ENCODE measurements around the gene DNAJA1. TPM values are rescaled to one million over a fixed set of nuclear protein-coding genes. Genes with fewer than 3 reads are reported as not detected.

Gene DNAJA1
- total RNA-seq, 1 donor from 2014 or later = 125 TPM

GRCh38 chr9:33048054-33048465 is 23.0 kb downstream of the DNAJA1 start:
- peaks cover 8% of the 10 kb centered on the region for H3K4me1 ChIP-seq
- no peaks in the 10 kb centered on the region for H3K27me3 ChIP-seq
- no peak for ATAC-seq
- peaks cover 70% of the 10 kb centered on the region for H3K36me3 ChIP-seq
- no peak for DNase-seq
- H3K9me3 ChIP-seq = no peaks in the 10 kb centered on the region
- no peak overlapping the region for H3K27ac ChIP-seq
- intact Hi-C loops (cut with DNase I) = no loop called here
- no peak overlapping the region for H3K4me3 ChIP-seq
- TF ChIP-seq, protein P1, sequence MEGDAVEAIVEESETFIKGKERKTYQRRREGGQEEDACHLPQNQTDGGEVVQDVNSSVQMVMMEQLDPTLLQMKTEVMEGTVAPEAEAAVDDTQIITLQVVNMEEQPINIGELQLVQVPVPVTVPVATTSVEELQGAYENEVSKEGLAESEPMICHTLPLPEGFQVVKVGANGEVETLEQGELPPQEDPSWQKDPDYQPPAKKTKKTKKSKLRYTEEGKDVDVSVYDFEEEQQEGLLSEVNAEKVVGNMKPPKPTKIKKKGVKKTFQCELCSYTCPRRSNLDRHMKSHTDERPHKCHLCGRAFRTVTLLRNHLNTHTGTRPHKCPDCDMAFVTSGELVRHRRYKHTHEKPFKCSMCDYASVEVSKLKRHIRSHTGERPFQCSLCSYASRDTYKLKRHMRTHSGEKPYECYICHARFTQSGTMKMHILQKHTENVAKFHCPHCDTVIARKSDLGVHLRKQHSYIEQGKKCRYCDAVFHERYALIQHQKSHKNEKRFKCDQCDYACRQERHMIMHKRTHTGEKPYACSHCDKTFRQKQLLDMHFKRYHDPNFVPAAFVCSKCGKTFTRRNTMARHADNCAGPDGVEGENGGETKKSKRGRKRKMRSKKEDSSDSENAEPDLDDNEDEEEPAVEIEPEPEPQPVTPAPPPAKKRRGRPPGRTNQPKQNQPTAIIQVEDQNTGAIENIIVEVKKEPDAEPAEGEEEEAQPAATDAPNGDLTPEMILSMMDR (IDR thresholded peaks at IDR 0.05) = no peak

GRCh38 chr9:33049680-33050361 is 24.7 kb downstream of the DNAJA1 start:
- Histone ChIP-seq H3K4me3 (no peak overlapping the region), H3K4me1 (no peaks in the 10 kb centered on the region), H3K9me3 (no peaks in the 10 kb centered on the region), H3K27ac (no peak overlapping the region), H3K27me3 (no peaks in the 10 kb centered on the region), H3K36me3 (peaks cover 87% of the 10 kb centered on the region)
- DNase-seq = no peak
- intact Hi-C loops (cut with DNase I) = no loop called here
- no peak for ATAC-seq
- TF ChIP-seq, protein P1 (IDR thresholded peaks at IDR 0.05) = no peak

- Histone ChIP-seq H3K27ac (no peak overlapping the region), H3K36me3 (peaks cover 93% of the 10 kb centered on the region), H3K9me3 (no peaks in the 10 kb centered on the region), H3K4me1 (no peaks in the 10 kb centered on the region), H3K4me3 (no peak overlapping the region), H3K27me3 (no peaks in the 10 kb centered on the region)
- ATAC-seq (peak; percentile 50), DNase-seq (no peak)
- TF ChIP-seq, protein P1 (IDR thresholded peaks at IDR 0.05) = no peak
- intact Hi-C loops (cut with DNase I) = no loop called here
Observed at GRCh38 chr9:33051144-33051543, 26.1 kb downstream of the DNAJA1 start.

- no peaks in the 10 kb centered on the region for H3K4me1 ChIP-seq
- no peak overlapping the region for H3K27ac ChIP-seq
- intact Hi-C loops (cut with DNase I) = no loop called here
- DNase-seq = no peak
- TF ChIP-seq, protein P1 (IDR thresholded peaks at IDR 0.05) = no peak
- H3K36me3 ChIP-seq = peaks cover 97% of the 10 kb centered on the region
- H3K27me3 ChIP-seq = no peaks in the 10 kb centered on the region
- no peak overlapping the region for H3K4me3 ChIP-seq
- ATAC-seq = no peak
- H3K9me3 ChIP-seq = no peaks in the 10 kb centered on the region
Observed at GRCh38 chr9:33065157-33066076, 40.3 kb downstream of the DNAJA1 start.

DNA sequence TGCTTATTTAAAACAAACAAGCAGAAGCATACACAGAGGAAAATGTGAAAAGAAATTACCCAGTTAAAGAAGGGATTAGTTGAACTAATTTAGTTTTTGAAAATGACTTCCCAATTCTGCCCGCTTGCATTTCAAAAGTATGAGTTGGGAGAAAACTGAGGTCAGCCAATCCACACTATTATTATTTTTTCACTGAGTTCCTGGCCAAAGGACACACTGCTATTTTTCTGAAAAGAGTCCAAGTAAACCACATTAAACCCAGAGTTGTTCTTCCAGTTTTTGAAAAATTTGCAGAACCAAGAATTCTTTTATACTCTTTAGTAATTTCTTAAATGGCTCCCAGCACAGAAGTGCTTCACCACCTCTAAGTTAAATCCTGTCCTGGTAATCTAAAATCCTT is 43.9 kb downstream of the DNAJA1 start:
- intact Hi-C loops (cut with DNase I) = no loop called here
- Histone ChIP-seq H3K4me3 (no peak overlapping the region), H3K27ac (no peak overlapping the region), H3K36me3 (peaks cover 91% of the 10 kb centered on the region), H3K27me3 (no peaks in the 10 kb centered on the region), H3K9me3 (no peaks in the 10 kb centered on the region), H3K4me1 (no peaks in the 10 kb centered on the region)
- ATAC-seq (no peak), DNase-seq (no peak)
- TF ChIP-seq, protein P1 (IDR thresholded peaks at IDR 0.05) = no peak

Measured in upper lobe of right lung (tissue), 1 donor.